MCF 10A (cell line): ENCODE measurements around the gene ETV7. TPM values are rescaled to one million over a fixed set of nuclear protein-coding genes. Genes with fewer than 3 reads are reported as not detected.
A peak's percentile ranks its signal among the peaks of the same experiment; 100 is the strongest.

Experiments used
- BruUV-seq: library from RNA; stranded (reverse); fragments of 400-500 nt; replicated peaks from 2 replicates; lab custom pipeline; 2021; lab: Mats Ljungman, UMichigan
- CTCF ChIA-PET: fragments of 300-600 bp; sonication (Branson Sonifier 250); formaldehyde crosslinking; extraction: SDS; loops from one replicate; lab custom pipeline; 2021; ENCODE audit warnings: antibody characterized with exemption, inconsistent platforms; lab: Yijun Ruan, JAX
- POLR2A ChIA-PET: fragments of 300-600, 350-650 bp; sonication (Branson Sonifier 250); formaldehyde crosslinking; extraction: SDS; loops from one replicate; lab custom pipeline; 2020; ENCODE audit warnings: antibody characterized with exemption, inconsistent platforms; lab: Yijun Ruan, JAX
- DNase-seq: peaks from one replicate; pipeline ENCODE4 v3.0.0-alpha.2; 2018; ENCODE audit not compliant: unreplicated experiment
- H3K27ac Mint-ChIP-seq: one replicate; pipeline ENCODE4 v1.8.0; 2022; ENCODE audit warnings: mild to moderate bottlenecking, low read depth, mixed read lengths; ENCODE audit not compliant: unreplicated experiment
- H3K27me3 Mint-ChIP-seq: one replicate; pipeline ENCODE4 v1.8.0; 2022; ENCODE audit warnings: mixed read lengths; ENCODE audit not compliant: insufficient read depth, unreplicated experiment
- H3K36me3 Mint-ChIP-seq: one replicate; pipeline ENCODE4 v1.8.0; 2022; ENCODE audit warnings: mild to moderate bottlenecking, moderate library complexity, mixed read lengths; ENCODE audit not compliant: insufficient read depth, unreplicated experiment
- H3K4me1 Mint-ChIP-seq: one replicate; pipeline ENCODE4 v1.8.0; 2022; ENCODE audit warnings: mixed read lengths; ENCODE audit not compliant: insufficient read depth, unreplicated experiment
- H3K4me3 Mint-ChIP-seq: one replicate; pipeline ENCODE4 v1.8.0; 2022; ENCODE audit warnings: mild to moderate bottlenecking, moderate library complexity, mixed read lengths; ENCODE audit not compliant: unreplicated experiment
- H3K9me3 Mint-ChIP-seq: one replicate; pipeline ENCODE4 v1.8.0; 2022; ENCODE audit warnings: mixed read lengths; ENCODE audit not compliant: unreplicated experiment
- intact Hi-C: fragments of 100-400 bp; cut with micrococcal nuclease; formaldehyde crosslinking; loops from 2 replicates; pipeline ENCODE4 v1.14.1; 2022
- total RNA-seq: library from RNA; stranded (reverse); gene quantifications from 2 replicates; pipeline ENCODE4 v1.2.3, GENCODE V29; 2022
- TF ChIP-seq, protein P1 (sequence below): fragments of 200-600 bp; IDR thresholded peaks from one replicate; pipeline ENCODE4 v1.8.0; 2022; ENCODE audit warnings: antibody characterized with exemption, mild to moderate bottlenecking; ENCODE audit not compliant: unreplicated experiment

Gene ETV7
- total RNA-seq, 1 experiment from 2014 or later: 0.47 TPM

DNA sequence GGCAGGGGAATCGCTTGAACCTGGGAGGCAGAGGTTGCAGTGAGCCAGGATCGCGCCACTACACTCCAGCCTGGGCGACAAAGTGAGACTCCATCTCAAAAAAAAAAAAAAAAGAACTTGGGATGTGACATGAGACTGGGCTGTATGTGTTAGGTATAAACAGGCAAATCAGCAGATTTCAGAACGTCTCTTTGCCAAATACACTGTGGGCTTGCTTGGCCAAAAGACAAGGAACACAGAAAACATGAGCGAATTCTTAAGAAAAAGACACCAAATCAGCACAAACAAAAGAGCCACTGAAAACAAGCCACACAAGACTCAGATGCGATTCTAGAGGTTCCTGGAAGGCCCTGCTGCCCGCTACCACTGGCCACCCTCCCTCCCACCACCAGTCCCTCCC is 12.5 kb downstream of the ETV7 start:
- intact Hi-C loops: no loop called here
- ChIA-PET CTCF (no interaction called here), POLR2A (interaction anchor here (1.0 kb wide), 1 partner anchor 44 kb away, joined by 3 read pairs; no protein-coding TSS in a partner anchor)
- Mint-ChIP-seq H3K4me1 (peaks cover 21% of the 10 kb centered on the region), H3K36me3 (no peaks in the 10 kb centered on the region), H3K27ac (no peak overlapping the region), H3K9me3 (no peaks in the 10 kb centered on the region), H3K27me3 (peaks cover 13% of the 10 kb centered on the region), H3K4me3 (no peak overlapping the region)
- DNase-seq: no peak
- BruUV-seq: no TSS peak
- TF ChIP-seq, protein P1, sequence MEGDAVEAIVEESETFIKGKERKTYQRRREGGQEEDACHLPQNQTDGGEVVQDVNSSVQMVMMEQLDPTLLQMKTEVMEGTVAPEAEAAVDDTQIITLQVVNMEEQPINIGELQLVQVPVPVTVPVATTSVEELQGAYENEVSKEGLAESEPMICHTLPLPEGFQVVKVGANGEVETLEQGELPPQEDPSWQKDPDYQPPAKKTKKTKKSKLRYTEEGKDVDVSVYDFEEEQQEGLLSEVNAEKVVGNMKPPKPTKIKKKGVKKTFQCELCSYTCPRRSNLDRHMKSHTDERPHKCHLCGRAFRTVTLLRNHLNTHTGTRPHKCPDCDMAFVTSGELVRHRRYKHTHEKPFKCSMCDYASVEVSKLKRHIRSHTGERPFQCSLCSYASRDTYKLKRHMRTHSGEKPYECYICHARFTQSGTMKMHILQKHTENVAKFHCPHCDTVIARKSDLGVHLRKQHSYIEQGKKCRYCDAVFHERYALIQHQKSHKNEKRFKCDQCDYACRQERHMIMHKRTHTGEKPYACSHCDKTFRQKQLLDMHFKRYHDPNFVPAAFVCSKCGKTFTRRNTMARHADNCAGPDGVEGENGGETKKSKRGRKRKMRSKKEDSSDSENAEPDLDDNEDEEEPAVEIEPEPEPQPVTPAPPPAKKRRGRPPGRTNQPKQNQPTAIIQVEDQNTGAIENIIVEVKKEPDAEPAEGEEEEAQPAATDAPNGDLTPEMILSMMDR: no peak

DNA sequence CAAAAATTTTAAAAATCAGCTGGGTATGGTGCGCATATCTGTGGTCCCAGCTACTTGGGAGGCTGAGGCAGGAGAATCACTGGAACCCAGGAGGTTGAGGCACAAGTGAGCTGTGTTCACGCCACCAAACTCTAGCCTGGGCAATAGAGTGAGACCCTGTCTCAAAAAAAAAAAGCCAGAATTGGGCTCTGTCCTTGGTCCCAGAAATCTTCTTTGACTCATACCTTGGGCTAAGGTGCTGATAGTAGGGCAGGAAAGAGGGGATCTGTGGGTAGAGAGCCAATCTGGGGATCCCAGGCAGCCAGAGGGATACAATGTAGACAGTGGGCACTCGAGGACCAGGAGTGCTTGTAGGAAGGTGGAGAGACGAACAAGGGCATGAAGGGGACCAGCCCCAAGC is 13.3 kb downstream of the ETV7 start:
- H3K9me3 Mint-ChIP-seq: no peaks in the 10 kb centered on the region
- no peak overlapping the region for H3K27ac Mint-ChIP-seq
- ChIA-PET POLR2A (interaction anchor here (0.7 to 1.1 kb wide), 5 partner anchors 13 to 54 kb away, joined by 3 to 4 read pairs (median 3); no protein-coding TSS in a partner anchor), CTCF (interaction anchor here (0.6 to 1.0 kb wide), 7 partner anchors 10 to 422 kb away, joined by 3 to 4 read pairs (median 3); no protein-coding TSS in a partner anchor)
- intact Hi-C loops: no loop called here
- no peaks in the 10 kb centered on the region for H3K36me3 Mint-ChIP-seq
- BruUV-seq: no TSS peak
- H3K4me3 Mint-ChIP-seq: no peak overlapping the region
- no peak for DNase-seq
- TF ChIP-seq, protein P1: no peak
- peaks cover 13% of the 10 kb centered on the region for H3K27me3 Mint-ChIP-seq
- H3K4me1 Mint-ChIP-seq: peaks cover 21% of the 10 kb centered on the region

DNA sequence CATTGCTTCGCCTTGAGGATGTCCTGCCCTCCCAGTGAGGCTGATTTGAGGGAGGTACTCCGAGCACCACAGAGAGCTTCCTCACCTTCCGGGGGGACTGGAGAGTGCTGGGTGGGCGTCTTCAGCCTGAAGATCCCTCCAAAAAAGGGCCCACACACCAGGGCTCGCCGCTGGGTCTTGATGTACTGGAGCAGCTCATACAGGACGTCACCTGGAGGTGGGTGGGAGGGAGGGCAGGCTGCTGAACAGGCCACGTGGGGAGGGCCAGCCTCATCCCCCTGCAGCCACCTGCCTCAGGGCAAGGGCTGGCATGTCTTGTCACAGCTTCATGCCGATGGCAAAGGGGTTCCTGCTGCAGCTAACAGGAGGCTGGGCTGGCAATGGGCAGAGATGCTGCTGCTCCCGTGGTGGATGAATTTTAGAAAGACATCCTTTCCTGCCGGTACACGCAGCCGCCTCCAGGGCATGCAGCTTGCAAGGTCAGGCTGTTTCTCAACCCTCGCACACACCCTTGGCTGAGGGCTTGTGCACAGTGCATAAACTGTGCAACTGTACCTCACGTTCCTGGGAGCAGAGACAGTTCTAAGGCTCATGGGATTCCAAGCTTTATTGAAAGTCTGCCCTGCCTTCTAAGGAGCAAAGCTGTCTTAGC is 14.0 kb downstream of the ETV7 start:
- no peaks in the 10 kb centered on the region for H3K36me3 Mint-ChIP-seq
- CTCF ChIA-PET: interaction anchor here (0.6 to 1.0 kb wide), 9 partner anchors 10 to 892 kb away, joined by 3 to 4 read pairs (median 3); no protein-coding TSS in a partner anchor
- intact Hi-C loops: no loop called here
- H3K4me3 Mint-ChIP-seq: no peak overlapping the region
- no peaks in the 10 kb centered on the region for H3K9me3 Mint-ChIP-seq
- POLR2A ChIA-PET: interaction anchor here (0.6 to 1.1 kb wide), 5 partner anchors 8 to 54 kb away, joined by 3 to 4 read pairs (median 3); no protein-coding TSS in a partner anchor
- H3K4me1 Mint-ChIP-seq: peaks cover 21% of the 10 kb centered on the region
- no peak overlapping the region for H3K27ac Mint-ChIP-seq
- no TSS peak for BruUV-seq
- TF ChIP-seq, protein P1: peak; percentile 5
- peaks cover 13% of the 10 kb centered on the region for H3K27me3 Mint-ChIP-seq
- DNase-seq: peak; percentile 71

DNA sequence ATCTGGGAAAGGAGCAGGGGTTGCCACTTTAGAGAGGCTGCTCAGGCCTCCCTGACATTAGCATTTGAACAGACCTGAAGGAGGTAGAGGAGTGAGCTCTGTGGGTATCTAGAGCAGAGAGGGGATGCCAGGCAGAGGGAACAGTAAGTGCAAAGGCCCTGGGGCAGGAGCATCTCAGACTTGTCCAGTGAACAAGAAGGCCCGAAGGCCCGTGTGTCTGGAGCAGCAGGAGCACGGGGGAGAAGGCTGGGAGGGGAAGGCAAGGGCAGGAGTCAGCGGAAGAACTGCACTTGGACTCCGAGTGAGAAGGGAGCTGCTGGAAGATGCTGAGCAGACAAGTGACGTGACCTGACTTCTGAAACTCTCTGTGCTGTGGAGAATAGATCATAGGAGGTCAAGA is 15.4 kb downstream of the ETV7 start:
- no TSS peak for BruUV-seq
- DNase-seq: no peak
- Mint-ChIP-seq H3K9me3 (no peaks in the 10 kb centered on the region), H3K27ac (no peak overlapping the region), H3K4me1 (peaks cover 21% of the 10 kb centered on the region), H3K36me3 (no peaks in the 10 kb centered on the region), H3K4me3 (no peak overlapping the region), H3K27me3 (peaks cover 13% of the 10 kb centered on the region)
- POLR2A ChIA-PET: no interaction called here
- CTCF ChIA-PET: interaction anchor here (0.6 to 1.2 kb wide), 2 partner anchors 12 to 26 kb away, joined by 3 read pairs; no protein-coding TSS in a partner anchor
- intact Hi-C loops: no loop called here
- TF ChIP-seq, protein P1: no peak
